Endothelial cell (in vitro differentiated cells): ENCODE measurements around the gene POLR3GL. TPM values are rescaled to one million over a fixed set of nuclear protein-coding genes. Genes with fewer than 3 reads are reported as not detected.
"Not testable (repeated sequence)": the region's sequence is repeated elsewhere in the genome, so short reads cannot be mapped to it uniquely, and the experiment has no call there.

Source experiments
- DNase-seq: peaks from one replicate; pipeline ENCODE4 v3.0.0; 2021; ENCODE audit warnings: low spot score
- H3K27ac Mint-ChIP-seq: one replicate; pipeline ENCODE4 v1.8.0; 2021; ENCODE audit warnings: mixed read lengths, inconsistent platforms; ENCODE audit not compliant: unreplicated experiment
- H3K27me3 Mint-ChIP-seq: one replicate; pipeline ENCODE4 v1.8.0; 2021; ENCODE audit warnings: mild to moderate bottlenecking, moderate library complexity, mixed read lengths, inconsistent platforms; ENCODE audit not compliant: unreplicated experiment
- H3K36me3 Mint-ChIP-seq: one replicate; pipeline ENCODE4 v1.8.0; 2021; ENCODE audit warnings: mild to moderate bottlenecking, low read depth, mixed read lengths, inconsistent platforms; ENCODE audit not compliant: unreplicated experiment
- H3K4me1 Mint-ChIP-seq: one replicate; pipeline ENCODE4 v1.8.0; 2021; ENCODE audit warnings: mild to moderate bottlenecking, mixed read lengths, inconsistent platforms; ENCODE audit not compliant: unreplicated experiment
- H3K4me3 Mint-ChIP-seq: one replicate; pipeline ENCODE4 v1.8.0; 2021; ENCODE audit warnings: mild to moderate bottlenecking, mixed read lengths, inconsistent platforms; ENCODE audit not compliant: unreplicated experiment
- H3K9me3 Mint-ChIP-seq: one replicate; pipeline ENCODE4 v1.8.0; 2021; ENCODE audit warnings: mixed read lengths, inconsistent platforms; ENCODE audit not compliant: unreplicated experiment
- total RNA-seq: library from RNA; stranded (reverse); fragmentation: NEBNext Ultra II Directional; extraction: Animal tissue kit (Norgen Biotek cat#: 25700); gene quantifications from one replicate; pipeline ENCODE4 v1.2.1, GENCODE V29; 2021; ENCODE audit not compliant: unreplicated experiment
- TF ChIP-seq, protein P1 (sequence below): fragments of 200-600 bp; sonication (generic); IDR thresholded peaks from one replicate; pipeline ENCODE4 v1.5.0; 2021; ENCODE audit warnings: antibody characterized with exemption; ENCODE audit not compliant: unreplicated experiment

Gene POLR3GL
- total RNA-seq, 1 donor from 2014 or later, result 12.4 TPM

- Mint-ChIP-seq H3K9me3 (no peaks in the 10 kb centered on the region), H3K4me1 (peaks cover 8% of the 10 kb centered on the region), H3K4me3 (no peak within 1 kb of the TSS), H3K36me3 (peaks cover 3% of the 10 kb centered on the region), H3K27ac (no peak within 1 kb of the TSS), H3K27me3 (peaks cover 4% of the 10 kb centered on the region)
- DNase-seq, result no peak
- TF ChIP-seq, protein P1, sequence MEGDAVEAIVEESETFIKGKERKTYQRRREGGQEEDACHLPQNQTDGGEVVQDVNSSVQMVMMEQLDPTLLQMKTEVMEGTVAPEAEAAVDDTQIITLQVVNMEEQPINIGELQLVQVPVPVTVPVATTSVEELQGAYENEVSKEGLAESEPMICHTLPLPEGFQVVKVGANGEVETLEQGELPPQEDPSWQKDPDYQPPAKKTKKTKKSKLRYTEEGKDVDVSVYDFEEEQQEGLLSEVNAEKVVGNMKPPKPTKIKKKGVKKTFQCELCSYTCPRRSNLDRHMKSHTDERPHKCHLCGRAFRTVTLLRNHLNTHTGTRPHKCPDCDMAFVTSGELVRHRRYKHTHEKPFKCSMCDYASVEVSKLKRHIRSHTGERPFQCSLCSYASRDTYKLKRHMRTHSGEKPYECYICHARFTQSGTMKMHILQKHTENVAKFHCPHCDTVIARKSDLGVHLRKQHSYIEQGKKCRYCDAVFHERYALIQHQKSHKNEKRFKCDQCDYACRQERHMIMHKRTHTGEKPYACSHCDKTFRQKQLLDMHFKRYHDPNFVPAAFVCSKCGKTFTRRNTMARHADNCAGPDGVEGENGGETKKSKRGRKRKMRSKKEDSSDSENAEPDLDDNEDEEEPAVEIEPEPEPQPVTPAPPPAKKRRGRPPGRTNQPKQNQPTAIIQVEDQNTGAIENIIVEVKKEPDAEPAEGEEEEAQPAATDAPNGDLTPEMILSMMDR, result no peak
Measured at GRCh38 chr1:146021622-146022402, 57.3 kb downstream of the POLR3GL start, which contains the start of gene HJV. Gene HJV, minus strand, starts transcription at chr1:146021735. Its CDS starts 1,504 bp downstream, at chr1:146020231.

DNA sequence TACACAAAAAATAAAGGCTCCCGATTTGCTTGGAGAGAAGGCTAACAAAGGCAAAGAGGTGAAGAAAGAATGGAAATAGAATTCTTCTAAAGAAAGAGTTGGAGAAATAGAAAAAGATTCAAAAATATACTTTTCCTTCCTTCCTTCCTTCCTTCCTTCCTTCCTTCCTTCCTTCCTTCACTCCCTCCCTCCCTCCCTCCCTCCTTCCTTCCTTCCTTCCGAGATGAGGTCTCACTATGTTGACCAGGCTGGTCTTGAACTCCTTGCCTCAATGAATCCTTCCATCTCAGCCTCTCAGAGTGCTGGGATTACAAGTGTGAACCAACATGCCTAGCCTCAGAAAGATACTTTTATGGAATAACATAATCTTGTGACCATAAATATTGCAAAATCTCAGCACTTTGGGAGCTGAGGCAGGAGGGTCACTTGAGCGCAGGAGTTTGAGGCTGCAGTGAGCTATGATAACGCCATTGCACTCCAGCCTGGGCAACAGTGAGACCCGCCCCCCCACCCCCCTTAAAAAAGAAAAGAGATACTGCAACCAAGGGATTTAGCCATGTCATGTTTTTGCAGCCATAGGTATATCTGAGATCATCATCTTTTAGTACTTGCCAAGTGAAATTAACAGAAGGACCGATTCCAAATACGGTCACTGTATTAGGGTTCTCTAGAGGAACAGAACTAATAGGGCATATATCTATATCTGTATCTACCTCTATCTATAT, 58.1 kb downstream of the POLR3GL start:
- H3K4me1 Mint-ChIP-seq, result peaks cover 8% of the 10 kb centered on the region
- DNase-seq, result no peak
- H3K9me3 Mint-ChIP-seq, result no peaks in the 10 kb centered on the region
- peaks cover 4% of the 10 kb centered on the region for H3K27me3 Mint-ChIP-seq
- no peak overlapping the region for H3K4me3 Mint-ChIP-seq
- TF ChIP-seq, protein P1, result no peak
- H3K36me3 Mint-ChIP-seq, result peaks cover 3% of the 10 kb centered on the region
- no peak overlapping the region for H3K27ac Mint-ChIP-seq

- not testable (repeated sequence) for H3K27ac Mint-ChIP-seq, H3K4me3 Mint-ChIP-seq, H3K27me3 Mint-ChIP-seq, H3K4me1 Mint-ChIP-seq, H3K9me3 Mint-ChIP-seq, DNase-seq, H3K36me3 Mint-ChIP-seq
Measured at GRCh38 chr1:146025787-146026495, 61.5 kb downstream of the POLR3GL start.

DNA sequence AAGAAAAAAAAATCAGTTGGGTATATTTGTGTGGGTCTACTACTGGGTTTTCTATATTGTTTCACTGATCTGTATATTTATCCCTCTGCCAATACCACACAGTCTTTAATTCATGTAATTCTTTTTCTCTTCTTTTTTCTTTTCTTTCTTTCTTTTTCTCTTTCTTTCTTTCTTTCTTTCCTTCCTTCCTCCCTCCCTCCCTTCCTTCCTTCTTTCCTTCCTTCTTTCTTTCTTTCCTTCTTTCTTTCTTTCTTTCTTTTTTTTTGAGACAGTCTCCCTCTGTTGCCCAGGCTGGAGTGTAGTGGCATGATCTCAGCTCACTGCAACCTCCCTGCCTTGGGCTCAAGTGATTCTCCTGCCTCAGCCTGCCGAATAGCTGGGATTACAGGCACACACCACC, 62.2 kb downstream of the POLR3GL start:
- H3K27ac Mint-ChIP-seq, H3K27me3 Mint-ChIP-seq, H3K9me3 Mint-ChIP-seq, DNase-seq, H3K36me3 Mint-ChIP-seq, H3K4me3 Mint-ChIP-seq, H3K4me1 Mint-ChIP-seq: not testable (repeated sequence)

Other genes with a start within 250 kb of the POLR3GL start
- not detected for gene CD160, start 245.2 kb upstream of the POLR3GL start, total RNA-seq
- gene RNF115, start 140.6 kb upstream of the POLR3GL start, total RNA-seq, result 13.1 TPM
- gene POLR3C, start 140.5 kb upstream of the POLR3GL start, total RNA-seq, result 28.4 TPM
- 3.8 TPM for gene NUDT17, start 119.1 kb upstream of the POLR3GL start, total RNA-seq
- gene PIAS3, start 105.6 kb upstream of the POLR3GL start, total RNA-seq, result 38.8 TPM
- not detected for gene ANKRD35, start 78.8 kb upstream of the POLR3GL start, total RNA-seq
- 6.1 TPM for gene ITGA10, start 54.6 kb upstream of the POLR3GL start, total RNA-seq
- 34.0 TPM for gene PEX11B, start 46.0 kb upstream of the POLR3GL start, total RNA-seq
- gene RBM8A, start 37.2 kb upstream of the POLR3GL start, total RNA-seq, result 213 TPM
- 83.3 TPM for gene LIX1L, start 6.7 kb upstream of the POLR3GL start, total RNA-seq
- 0.56 TPM for gene ANKRD34A, start 115 bp upstream of the POLR3GL start, total RNA-seq
- 107 TPM for gene TXNIP, start 31.9 kb downstream of the POLR3GL start, total RNA-seq
- gene HJV, start 57.0 kb downstream of the POLR3GL start, total RNA-seq, result not detected
- 0.26 TPM for gene NBPF10, start 180.1 kb downstream of the POLR3GL start, total RNA-seq